Right atrium auricular region (tissue), 2 donors: Measurements from ENCODE around the gene PIAS1. TPM values are rescaled to one million over a fixed set of nuclear protein-coding genes. Genes with fewer than 3 reads are reported as not detected.

Experiments used
- DNase-seq: peaks from one replicate; pipeline ENCODE4 v3.0.0-alpha.2; 2019; ENCODE audit warnings: low spot score
- H3K27ac ChIP-seq, 2 donors: fragments of 200-600 bp; sonication (generic); 1 replicate in 1 of 2; 2 replicates in 1 of 2; pipeline ENCODE4 v1.5.1; 2016 to 2019
- H3K27me3 ChIP-seq, 2 donors: fragments of 200-600 bp; sonication (generic); one replicate each; pipeline versions ENCODE4 v1.5.1 to v1.6.0; 2017 to 2019
- H3K36me3 ChIP-seq: fragments of 200-600 bp; sonication (generic); one replicate; pipeline ENCODE4 v1.5.1; 2016
- H3K4me1 ChIP-seq, 2 donors: fragments of 200-600 bp; sonication (generic); one replicate each; pipeline versions ENCODE4 v1.5.1 to v1.6.0; 2017 to 2019
- H3K4me3 ChIP-seq, 2 donors: fragments of 200-600 bp; sonication (generic); 1 replicate in 1 of 2; 2 replicates in 1 of 2; pipeline ENCODE4 v1.5.1; 2017 to 2019; ENCODE audit warnings: mild to moderate bottlenecking in 1 of 2, moderate library complexity in 1 of 2
- H3K9me3 ChIP-seq, 2 donors: fragments of 200-600 bp; sonication (generic); one replicate each; pipeline ENCODE4 v1.5.1; 2019
- total RNA-seq, 2 donors: library from RNA; depleted of rRNA; stranded (reverse); fragments of >200 nt; gene quantifications; one replicate each; pipeline ENCODE4 v1.1.0, GENCODE V29; 2016
- TF ChIP-seq, protein P1 (sequence below), 2 donors: fragments of 200-600 bp; sonication (generic); IDR thresholded peaks; one replicate each; pipeline ENCODE4 v1.5.1; 2019; ENCODE audit warnings: antibody characterized with exemption in 2 of 2

PIAS1 gene
- total RNA-seq, 2 donors from 2014 or later, result 24.5 to 26.7 TPM

DNA sequence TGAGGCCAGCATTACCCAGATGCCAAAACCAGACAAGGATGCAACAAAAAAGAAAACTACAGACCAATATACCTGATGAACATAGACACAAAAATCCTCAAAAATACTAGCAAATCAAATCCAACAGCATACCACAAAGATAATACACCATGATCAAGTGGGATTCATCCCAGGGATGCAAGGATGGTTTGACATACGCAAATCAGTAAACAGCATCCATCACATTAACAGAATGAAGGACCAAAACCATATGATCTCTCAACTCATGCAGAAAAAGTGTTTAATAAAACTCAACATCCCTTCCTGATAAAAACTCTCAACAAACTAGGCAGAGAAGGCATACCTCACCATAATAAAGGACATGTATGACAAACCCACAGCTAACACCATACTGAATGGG lies 14.0 kb upstream of the PIAS1 start:
- TF ChIP-seq, protein P1, sequence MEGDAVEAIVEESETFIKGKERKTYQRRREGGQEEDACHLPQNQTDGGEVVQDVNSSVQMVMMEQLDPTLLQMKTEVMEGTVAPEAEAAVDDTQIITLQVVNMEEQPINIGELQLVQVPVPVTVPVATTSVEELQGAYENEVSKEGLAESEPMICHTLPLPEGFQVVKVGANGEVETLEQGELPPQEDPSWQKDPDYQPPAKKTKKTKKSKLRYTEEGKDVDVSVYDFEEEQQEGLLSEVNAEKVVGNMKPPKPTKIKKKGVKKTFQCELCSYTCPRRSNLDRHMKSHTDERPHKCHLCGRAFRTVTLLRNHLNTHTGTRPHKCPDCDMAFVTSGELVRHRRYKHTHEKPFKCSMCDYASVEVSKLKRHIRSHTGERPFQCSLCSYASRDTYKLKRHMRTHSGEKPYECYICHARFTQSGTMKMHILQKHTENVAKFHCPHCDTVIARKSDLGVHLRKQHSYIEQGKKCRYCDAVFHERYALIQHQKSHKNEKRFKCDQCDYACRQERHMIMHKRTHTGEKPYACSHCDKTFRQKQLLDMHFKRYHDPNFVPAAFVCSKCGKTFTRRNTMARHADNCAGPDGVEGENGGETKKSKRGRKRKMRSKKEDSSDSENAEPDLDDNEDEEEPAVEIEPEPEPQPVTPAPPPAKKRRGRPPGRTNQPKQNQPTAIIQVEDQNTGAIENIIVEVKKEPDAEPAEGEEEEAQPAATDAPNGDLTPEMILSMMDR (IDR thresholded peaks at IDR 0.05), result no peak
- Histone ChIP-seq H3K36me3 (no peaks in the 10 kb centered on the region), H3K9me3 (no peaks in the 10 kb centered on the region), H3K4me3 (no peak overlapping the region), H3K27me3 (no peaks in the 10 kb centered on the region), H3K27ac (no peak overlapping the region), H3K4me1 (no peaks in the 10 kb centered on the region)
- no peak for DNase-seq

DNA sequence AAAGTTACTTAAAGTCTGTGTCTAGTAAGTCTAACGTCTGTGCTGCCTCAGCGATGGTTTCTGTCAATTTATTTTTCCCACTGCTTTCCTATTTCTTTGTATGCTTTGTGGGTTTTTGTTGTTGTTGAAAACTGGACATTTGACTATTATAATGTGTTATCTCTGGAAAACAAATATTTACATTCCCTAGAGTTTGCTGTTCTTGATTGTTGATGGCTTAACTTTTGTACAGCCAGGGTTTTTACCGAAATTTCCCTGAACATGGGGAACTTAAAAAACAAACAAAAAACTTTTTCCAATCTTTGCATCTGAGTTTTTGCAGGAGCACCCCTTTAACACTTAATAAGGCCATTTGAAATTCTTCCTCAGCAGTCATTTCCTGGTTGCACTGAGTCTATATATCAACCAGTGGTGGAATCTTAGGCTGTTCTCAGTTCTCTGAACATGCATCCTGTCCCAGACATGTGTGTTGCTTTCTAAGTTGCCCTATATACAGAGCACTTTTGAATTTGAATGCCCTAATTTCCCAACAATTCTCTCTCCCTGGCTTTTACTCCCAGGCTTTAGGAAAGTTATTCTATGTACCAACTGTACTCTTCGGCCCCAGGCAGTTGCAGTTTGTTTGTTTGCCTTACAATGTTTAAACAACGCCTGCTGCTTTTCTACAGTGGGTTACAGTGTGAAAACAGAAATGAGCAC lies 11.8 kb upstream of the PIAS1 start:
- Histone ChIP-seq H3K9me3 (no peaks in the 10 kb centered on the region), H3K4me1 (no peaks in the 10 kb centered on the region), H3K4me3 (no peak overlapping the region), H3K36me3 (no peaks in the 10 kb centered on the region), H3K27ac (no peak overlapping the region), H3K27me3 (no peaks in the 10 kb centered on the region)
- no peak for DNase-seq
- TF ChIP-seq, protein P1 (IDR thresholded peaks at IDR 0.05), result no peak

DNA sequence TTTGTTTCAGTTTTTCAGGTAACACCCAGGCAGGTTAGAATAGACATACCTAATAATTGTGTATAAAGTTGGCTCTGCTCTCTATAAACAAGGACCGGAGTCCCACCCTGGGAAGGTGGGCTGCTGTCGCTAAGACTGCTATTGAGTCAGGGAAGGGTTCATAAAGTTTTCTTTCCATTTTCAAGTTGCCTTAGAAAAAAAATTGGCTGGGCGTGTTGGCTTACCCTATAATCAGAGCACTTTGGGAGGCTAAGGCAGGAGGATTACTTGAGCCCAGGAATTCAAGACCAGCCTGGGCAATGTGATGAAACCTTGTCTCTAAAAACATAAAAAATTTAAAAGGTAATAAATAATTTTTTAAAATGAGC lies 11.3 kb upstream of the PIAS1 start:
- TF ChIP-seq, protein P1 (IDR thresholded peaks at IDR 0.05), result no peak
- no peaks in the 10 kb centered on the region for H3K27me3 ChIP-seq
- H3K36me3 ChIP-seq, result no peaks in the 10 kb centered on the region
- H3K9me3 ChIP-seq, result no peaks in the 10 kb centered on the region
- no peak overlapping the region for H3K4me3 ChIP-seq
- no peaks in the 10 kb centered on the region for H3K4me1 ChIP-seq
- no peak overlapping the region for H3K27ac ChIP-seq
- no peak for DNase-seq

DNA sequence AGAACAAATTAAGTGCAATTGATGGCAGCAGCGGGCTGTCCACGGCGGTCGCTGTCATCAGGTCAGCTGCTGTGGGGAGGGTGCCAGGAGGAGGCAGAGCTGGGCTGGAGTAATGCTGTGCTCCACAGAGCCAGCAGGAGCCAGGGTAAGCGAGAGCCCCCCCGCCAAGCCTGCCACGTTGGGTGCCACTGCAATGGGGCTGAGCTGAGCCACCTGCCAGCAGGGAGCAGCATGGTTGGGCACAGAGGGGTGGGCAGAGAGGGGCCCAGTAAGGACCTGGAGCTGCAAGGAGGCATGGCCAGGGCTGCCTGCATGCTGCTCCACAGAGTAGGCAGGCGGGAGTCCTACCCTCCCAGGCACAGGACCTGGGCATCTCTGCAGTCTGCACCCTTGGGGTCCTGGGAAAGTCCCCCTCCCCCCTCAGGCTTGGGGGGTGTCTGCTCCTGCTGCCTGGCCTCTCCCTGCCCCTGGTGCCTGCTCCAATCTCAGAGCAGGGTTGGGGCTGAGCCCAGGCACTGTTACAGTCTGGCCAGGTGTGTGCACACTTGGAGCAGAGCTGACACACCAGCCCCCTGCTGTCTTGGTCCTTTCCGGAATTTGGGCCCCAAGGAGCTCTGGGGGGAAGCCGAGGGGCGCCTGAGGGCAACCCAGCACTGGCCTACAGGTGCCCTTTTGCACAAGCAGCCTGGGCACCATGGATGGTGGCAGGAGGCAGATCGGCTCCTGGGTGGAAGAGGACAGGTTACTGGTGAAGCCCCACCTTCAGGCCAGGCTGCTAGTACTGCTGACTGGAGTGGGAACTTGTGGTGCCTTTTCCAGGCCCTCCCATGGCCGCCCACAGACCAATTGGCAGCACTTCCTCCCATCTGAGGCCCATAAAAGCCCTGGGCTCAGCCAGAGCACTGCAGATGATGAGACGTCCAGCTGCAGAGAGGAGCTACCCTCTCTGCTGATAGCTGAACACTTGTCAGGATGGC lies 8.5 kb upstream of the PIAS1 start:
- no peak for DNase-seq
- TF ChIP-seq, protein P1 (IDR thresholded peaks at IDR 0.05), result no peak
- Histone ChIP-seq H3K27me3 (no peaks in the 10 kb centered on the region), H3K4me3 (no peak overlapping the region), H3K36me3 (no peaks in the 10 kb centered on the region), H3K9me3 (no peaks in the 10 kb centered on the region), H3K27ac (no peak overlapping the region), H3K4me1 (no peaks in the 10 kb centered on the region)

DNA sequence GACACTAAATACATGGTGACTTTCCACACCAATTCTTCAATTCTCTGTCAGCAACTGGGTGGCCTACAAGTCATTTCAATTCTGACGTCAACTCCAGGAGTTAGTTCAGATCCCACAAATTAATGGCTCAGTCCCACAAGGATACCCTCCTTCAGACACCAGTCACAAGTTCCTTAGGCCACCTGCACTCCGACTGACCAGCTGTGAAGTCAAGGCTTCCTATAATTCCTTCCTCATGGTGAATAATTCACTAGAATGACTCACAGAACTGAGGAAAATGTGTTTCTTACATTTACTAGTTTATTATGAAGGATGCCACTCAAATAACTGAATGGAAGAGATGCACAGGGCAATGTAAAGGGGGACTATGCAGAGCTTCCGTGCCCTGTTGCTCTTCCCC lies 6.3 kb upstream of the PIAS1 start:
- DNase-seq, result no peak
- Histone ChIP-seq H3K36me3 (no peaks in the 10 kb centered on the region), H3K4me1 (no peaks in the 10 kb centered on the region), H3K4me3 (no peak overlapping the region), H3K27ac (no peak overlapping the region), H3K9me3 (no peaks in the 10 kb centered on the region), H3K27me3 (no peaks in the 10 kb centered on the region)
- TF ChIP-seq, protein P1 (IDR thresholded peaks at IDR 0.05), result no peak
